C1 segment of cervical spinal cord (tissue), 14 donors: Measurements from ENCODE around the gene ISL2.

Experiments
- DNase-seq, 14 donors: peaks; one replicate each; lab custom pipeline; 2025; lab: John Stamatoyannopoulos, UW

ISL2 gene

DNA sequence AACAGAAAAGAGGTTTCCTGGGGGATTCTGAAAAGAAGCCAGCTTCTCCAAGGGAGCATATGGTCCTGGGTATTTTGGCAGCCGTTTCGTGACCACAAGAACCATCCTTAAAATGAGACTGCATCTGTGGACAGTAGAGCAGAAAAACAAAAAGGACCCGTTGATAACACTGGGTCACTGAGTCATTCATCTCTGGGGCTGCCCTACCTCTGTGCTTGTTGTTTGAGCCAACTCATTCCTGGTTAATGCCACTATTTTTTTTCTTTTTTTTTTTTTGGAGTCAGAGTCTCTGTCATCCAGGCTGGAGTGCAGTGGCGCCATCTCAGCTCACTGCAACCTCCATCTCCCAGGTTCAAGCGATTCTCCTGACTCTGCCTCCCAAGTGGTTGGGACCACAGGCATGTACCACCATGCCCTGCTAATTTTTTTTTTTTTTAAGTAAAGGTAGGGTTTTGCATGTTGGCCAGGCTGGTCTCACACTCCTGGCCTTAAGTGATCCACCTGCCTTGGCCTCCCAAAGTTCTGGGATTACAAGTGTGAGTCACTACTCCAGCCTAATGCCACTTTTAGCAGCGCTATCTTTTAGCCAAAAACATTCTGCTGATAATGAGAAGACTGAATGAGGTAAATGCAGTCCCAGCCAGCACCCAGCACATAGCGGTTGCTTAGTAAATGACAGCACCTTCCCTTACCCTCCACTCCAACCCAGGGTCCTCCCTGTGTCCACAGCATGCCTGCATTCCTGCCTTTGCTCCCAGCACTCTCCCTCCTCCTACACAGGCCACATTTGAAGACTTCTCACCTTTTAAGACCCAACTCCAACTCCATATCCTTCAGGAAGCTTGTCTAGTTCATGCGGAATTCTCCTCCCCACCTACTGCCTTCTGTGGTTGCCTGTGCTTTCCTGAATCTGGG lies 9.1 kb upstream of the ISL2 start:
- peak in 1 of 14 donors; percentile 64 for DNase-seq

DNA sequence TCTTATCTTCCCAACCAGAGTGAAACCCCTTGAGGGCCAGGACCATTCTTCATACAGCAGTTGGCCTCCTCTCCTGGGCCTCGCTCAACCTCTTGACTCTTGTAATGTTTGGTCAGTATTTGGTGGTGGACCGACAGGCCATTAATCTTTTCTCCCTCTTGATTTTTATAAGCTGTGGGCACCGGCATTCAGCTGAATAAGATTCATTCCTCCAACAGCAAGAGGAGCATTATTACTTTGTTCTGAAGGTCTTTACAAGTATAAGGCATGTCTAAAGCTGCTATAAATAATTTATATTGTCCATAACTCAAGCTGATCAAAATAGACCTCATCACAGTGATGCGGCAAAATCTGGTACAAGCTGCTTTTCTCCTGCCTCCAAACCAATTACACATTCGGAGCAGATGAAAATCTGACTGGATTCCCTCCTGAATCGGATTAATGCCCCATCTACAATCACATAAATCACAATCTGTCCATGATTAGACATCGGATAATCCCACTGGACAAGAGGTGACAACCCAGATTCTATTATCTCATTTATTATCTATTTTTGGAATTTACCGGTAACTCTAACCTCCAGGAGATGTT lies 8.4 kb upstream of the ISL2 start:
- no peak for DNase-seq

DNA sequence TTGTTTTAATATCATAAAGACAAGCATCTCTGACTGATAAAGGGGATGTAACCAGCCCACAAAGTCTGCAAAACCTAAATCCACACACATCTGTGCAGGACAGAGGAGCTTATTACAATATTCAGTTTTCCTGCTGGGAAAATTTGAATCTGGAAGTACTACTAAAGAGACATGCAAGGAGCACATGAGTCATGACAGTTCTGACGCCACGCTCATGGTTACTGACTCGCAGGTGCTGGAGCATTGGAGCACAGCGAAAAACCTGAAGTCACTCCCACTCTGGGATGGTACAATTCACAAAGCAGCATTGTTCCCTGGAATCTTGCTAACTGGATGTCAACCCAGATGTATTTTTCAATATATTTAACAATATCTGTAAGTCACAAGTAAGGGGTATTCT lies 7.6 kb upstream of the ISL2 start:
- no peak for DNase-seq

DNA sequence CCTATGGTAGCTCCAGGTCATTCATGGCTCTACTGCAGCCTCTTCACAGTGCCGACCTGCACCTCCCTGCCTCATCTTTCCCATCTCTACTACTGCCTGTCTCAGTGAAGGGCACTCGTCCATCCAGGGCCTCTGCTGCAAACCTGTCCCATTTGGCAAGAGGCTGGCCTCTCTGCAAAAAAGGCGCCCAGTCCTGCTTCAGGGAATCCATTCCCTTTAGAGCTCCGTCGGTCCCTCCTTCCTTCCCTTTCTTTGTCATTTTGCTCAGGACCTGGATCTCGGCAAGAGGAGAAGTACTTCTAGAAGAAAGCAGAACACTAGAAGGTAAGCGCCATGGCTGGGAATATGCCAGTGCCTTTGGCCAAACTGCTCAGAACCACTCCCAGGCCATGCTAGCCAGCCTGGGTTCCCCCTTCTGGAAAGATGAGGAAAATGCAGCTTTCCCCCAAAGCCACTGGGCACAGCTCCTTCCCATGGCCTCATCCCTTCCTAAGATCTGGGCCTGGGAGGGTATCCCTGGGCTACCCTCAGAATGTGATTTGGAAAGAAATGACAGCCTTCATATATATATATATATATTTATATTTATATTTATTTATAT lies 6.4 kb upstream of the ISL2 start:
- peak in 2 of 14 donors; percentile 26 to 65 for DNase-seq

DNA sequence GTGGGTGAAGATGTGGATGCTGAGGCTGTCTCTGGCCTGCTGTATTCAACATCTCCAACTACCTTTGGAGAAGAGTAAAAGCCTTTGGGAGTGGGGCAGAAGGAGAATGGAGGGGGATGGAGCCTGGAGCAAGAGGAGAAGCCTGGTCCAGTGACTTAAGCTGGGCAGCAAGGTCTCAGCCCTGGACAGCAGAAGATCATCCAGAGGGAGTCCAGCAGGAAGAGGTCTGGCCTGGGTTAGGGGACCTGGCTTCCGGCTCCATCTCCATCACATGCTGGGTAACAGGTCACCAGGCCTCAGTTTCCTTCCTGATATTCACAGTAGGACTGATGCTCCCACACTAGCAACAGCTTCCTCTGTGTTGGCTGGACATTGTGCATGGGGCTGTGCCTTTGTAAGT lies 3.8 kb upstream of the ISL2 start:
- DNase-seq: no peak

DNA sequence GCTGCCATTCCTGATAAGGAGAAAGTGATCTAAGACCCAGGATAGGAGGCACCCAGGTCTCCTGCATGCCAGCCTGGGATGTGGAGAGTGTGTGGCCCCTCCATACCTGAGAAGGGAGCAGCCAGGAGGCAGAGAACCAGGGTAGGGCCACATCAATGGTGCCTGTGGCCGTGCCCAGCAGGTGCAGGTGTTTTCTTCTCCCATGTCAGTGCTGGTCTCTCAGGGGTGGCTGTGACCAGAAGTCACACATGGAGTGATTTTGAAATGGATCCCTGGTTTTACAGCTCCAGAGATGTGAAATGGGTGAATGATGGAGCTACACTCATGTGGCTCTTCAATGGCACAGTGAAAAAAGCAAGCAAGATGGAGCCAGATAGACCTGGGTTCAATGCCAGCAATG lies 3.3 kb upstream of the ISL2 start:
- no peak for DNase-seq

DNA sequence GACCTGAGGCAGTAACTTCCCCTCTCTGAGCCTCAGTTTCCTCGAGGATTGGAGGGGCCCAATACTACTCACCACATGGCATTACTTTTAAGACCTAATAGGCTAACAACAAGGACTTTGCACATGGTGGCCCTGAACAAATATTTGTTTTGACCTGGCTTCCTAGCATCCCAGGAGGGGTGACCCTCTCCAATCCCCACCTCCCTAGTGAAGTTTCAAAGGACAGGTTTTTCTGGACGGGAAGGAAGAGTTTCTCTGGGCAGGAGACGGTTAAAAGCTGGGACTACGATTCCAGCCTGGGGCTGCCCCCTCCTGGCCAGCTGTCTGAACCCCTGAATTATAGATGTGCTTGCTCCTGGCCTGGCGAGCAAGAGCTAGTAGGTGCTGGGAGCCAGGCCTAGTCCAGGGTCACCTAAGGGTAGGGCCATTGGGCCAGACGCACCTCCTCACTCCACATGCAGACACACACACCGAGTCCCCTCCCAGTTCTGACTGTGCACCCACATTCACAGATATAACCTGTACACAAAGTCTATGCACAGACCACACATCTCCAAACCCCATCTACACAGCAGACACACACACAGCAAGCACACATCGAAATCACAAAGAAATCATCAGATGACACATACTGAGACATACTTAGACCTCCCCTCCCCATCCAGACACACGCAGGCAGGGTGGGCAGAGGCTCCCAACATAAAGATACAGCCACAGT lies 2.7 kb upstream of the ISL2 start:
- DNase-seq: no peak

DNA sequence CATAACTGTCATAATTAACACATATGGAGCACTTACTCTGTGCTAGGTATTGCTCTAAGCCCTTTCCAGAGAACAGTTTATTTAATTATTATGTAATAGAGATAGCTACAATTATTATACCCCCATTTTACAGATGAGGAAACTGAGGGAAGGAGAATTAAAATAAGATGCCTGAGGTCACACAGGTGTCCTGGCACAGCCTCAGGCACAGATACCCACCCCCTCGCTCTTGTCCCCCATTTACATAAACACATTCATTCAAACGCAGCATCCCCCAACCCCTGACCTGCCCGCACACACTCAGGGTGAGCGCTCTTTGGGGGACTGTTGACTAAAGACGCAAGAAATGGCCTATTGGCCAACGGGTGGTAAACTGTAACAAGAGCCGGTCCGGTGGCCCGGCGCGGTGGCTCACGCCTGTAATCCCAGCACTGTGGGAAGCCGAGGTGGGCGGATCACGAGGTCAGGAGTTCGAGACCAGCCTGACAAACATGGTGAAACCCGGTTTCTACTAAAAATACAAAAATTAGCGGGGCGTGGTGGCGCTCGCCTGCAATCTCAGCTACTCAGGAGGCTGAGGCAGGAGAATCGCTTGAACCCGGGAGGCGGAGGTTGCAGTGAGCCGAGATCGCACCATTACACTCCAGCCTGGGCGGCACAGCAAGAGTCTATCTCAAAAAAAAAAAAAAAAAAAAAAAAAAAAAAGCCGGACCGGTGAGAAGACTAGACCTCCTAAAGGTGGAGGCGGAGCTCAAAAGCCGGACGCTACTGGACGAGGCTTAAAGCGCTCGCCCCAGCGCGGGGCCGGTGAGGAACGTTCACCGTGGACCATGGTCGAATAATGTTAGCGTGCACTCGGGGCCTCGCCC lies 1.9 kb upstream of the ISL2 start:
- no peak for DNase-seq

DNA sequence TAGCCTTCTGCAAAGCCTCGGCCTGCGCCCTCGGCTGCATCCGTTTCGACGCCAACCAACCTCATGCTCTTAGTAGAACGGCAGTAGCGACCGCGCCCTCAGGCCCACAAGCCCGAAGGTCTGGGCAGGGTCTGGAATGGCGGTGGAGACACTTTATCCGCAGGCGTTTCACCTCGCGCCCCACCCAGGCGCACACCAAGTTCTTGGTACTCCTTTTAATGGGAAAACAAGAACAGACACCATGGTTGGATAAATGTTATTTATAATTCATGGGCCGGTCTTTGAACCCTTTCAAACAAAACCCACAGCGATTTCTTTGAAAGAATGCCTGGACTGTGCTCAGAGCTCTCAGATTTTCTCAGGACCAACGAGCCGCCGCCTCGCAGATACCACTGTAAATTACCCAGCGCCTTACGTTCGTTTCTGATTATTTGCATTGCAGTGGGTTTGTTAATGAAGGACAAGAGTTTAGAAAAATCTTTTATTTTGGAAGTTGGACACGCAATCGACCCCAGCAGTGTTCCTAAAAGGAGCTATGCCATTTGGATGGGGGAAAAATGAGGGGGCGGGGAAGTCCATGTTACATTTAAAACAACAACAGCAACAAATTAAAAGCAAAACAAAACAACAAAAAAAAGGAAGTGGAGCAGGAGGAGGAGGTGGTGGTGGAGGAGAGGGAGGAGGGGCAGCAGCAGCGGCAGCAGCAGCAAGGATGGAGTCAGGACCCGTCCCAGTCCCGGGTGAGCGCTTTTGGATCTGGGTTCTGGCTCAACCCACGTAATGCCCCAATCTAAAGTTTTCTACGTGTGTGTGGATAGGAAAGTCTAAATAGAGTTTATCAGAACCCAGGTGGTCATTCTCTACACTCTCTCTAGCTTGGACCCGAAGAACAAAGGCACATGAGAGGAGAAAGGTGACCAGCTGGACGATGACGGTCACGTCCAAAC lies 993 bp upstream of the ISL2 start:
- no peak for DNase-seq

DNA sequence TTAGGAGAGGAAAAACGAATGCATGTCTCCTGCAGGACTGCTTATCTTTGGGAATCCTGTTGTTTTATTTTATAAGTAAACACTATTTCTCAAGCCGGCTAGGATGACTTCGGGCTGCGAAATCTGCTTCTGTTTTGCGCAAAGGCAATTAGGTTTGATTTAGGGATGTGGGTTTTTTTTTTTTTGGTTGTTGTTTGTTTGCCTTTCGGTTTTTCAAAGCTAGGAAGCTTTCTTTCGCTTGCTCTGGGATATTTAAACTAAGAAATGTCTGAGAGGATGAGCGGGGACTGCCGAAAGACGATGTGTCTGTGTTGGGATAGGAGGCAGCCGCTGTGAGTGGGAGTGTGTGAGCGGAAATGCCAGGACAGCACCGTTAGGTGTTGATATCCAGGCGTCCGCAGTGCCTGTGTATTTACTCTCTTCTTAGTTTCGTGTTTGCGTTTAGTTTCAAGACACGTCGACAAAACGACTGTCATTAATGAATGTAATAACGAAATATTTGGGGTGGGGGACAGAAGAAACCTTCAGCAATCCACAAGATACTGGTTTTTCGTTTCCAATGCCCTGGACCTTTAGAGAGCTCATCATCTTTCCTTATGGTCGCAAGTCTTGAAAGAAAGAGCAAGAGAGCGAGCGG lies 604 bp downstream of the ISL2 start:
- no peak for DNase-seq

DNA sequence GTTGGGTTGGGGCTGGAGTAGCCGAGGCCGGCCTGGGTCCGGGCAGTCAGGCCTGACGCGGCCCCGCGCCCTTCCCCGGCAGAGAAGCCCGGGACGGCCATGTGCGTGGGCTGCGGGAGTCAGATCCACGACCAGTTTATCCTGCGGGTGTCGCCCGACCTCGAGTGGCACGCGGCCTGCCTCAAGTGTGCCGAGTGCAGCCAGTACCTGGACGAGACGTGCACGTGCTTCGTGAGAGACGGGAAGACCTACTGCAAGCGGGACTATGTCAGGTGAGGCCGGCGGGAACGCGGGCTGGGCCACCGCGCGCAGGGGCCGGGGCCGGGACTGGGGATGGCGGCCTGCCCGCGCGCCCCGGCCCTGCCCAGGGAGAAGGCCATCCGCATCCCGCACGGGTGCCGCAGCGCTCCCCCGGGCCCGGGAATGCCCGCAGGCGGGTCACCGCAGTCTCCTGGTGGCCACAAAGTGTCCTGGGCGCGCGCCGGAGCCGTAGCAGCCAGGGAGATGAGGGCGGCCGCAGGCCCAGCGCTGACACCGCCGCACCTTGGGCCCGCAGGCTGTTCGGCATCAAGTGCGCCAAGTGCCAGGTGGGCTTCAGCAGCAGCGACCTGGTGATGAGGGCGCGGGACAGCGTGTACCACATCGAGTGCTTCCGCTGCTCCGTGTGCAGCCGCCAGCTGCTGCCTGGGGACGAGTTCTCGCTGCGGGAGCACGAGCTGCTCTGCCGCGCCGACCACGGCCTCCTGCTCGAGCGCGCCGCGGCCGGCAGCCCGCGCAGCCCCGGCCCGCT lies 1.3 kb downstream of the ISL2 start:
- no peak for DNase-seq

DNA sequence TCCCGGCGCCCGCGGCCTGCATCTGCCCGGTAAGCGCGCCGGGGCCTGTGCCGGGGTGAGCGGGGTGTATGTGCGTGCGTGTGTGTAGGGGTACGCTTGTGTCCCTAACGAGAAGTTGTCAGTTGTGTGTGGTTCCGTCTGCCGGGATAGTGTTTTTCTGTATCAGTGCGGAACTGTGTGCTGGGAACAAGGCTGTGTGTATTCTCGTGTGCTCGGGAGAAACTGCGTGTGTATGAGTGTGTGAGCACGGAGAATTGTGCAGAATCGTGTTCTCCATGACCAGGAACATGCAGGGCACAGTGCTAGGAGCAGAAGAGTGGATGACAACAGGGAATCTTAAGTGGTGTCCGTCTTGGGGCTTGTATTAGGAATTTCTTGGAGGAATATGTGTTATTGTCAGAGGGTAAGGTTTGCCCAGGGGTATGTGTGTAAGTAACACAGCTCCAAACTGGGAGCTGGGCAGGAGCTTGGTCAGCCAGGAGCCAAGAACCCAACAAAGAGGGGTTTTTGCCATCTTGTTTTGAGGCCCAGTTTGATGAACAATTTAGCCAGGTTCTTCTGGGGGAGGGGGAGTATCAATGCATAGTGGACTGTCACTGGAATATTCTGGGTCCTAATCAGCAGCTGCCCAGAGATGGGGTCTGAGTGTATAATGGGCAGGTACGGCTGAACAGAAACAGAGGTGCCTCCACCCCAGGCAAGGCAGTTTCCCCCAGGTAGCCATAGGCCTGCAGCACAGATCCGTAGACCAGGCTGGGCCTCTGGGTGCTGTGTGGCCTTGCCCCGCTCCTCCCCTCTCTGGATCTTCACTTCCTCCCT lies 2.1 kb downstream of the ISL2 start:
- DNase-seq: no peak

DNA sequence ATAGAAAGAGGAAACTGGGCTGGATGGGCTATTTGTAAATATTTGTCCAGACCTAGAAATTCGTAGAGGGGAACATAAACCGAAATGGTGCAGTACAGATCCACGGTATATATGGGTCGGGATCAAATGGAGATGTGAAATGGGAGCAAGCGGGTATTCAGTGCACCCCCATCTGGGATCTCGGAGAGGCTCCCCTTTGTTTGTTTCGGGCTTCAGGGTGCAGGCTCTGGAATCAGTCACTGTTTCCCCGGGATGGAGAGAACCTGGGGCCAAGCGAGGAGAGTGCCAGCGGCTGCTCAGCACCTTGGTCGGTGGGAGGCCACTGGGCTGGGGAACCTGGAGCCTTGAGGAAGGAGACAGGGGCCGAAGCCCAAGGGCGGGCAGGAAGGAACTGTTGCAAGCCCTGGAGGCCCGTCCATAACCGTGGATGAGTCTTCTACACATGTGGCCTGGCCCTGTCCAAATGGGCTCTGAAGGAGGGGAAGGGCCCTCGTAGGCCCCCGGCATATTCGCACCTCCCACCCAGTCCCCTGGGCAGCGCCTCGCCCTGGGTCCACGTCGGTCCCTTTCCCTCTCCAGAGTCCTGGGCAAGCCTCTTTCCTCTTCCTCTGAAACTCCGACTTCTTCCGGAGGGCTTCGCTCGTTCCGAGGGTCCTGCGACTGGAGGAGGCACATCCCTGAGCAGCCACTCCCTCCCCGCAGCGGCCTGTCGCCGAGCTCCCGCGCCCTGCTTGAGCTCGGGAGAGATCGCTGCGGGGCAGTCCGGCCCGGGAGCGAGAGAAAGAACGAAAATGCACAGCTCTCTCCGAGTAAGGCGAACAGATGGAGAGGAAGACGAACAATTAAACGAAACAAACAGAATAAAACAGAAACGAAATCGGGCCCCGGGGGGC lies 3.0 kb downstream of the ISL2 start:
- DNase-seq: no peak

DNA sequence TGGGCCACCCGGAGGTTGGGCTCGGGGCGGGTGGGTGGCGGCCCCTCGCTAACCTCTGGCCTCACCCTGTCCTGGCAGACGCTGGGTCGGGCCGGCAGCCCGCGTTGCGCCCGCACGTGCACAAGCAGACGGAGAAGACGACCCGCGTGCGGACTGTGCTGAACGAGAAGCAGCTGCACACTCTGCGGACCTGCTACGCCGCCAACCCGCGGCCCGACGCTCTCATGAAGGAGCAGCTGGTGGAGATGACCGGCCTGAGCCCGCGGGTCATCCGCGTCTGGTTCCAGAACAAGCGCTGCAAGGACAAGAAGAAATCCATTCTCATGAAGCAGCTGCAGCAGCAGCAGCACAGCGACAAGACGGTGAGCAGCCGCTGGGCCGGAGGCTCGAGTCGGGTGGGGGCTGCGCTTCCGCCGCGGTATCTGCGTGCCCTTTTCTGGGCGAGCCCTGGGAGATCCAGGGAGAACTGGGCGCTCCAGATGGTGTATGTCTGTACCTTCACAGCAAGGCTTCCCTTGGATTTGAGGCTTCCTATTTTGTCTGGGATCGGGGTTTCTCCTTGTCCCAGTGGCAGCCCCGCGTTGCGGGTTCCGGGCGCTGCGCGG lies 3.7 kb downstream of the ISL2 start:
- DNase-seq: no peak

DNA sequence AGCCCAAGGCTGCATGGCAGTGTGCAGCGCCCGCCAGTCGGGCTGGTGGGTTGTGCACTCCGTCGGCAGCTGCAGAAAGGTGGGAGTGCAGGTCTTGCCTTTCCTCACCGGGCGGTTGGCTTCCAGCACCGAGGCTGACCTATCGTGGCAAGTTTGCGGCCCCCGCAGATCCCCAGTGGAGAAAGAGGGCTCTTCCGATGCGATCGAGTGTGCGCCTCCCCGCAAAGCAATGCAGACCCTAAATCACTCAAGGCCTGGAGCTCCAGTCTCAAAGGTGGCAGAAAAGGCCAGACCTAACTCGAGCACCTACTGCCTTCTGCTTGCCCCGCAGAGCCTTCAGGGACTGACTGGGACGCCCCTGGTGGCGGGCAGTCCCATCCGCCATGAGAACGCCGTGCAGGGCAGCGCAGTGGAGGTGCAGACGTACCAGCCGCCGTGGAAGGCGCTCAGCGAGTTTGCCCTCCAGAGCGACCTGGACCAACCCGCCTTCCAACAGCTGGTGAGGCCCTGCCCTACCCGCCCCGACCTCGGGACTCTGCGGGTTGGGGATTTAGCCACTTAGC lies 4.3 kb downstream of the ISL2 start:
- DNase-seq: no peak
